ENCODE measurements around the gene AUTS2.

GRCh38 chr7:70674571-70675010 lies 1076.3 kb downstream of the AUTS2 start:
- TF ChIP-seq POLR2AphosphoS5 (IDR thresholded peaks at IDR 0.05; ENCODE audit: low read depth, low read length) (no peak), POLR2A (IDR thresholded peaks at IDR 0.05; ENCODE audit: low read depth, low read length) (no peak), TAF1 (IDR thresholded peaks at IDR 0.05; ENCODE audit: low read depth, low read length) (no peak), SPI1 (IDR thresholded peaks at IDR 0.05; ENCODE audit: low read depth, low read length) (no peak), POU2F2 (IDR thresholded peaks at IDR 0.05; ENCODE audit: low read depth, low read length) (no peak), PAX5 (IDR thresholded peaks at IDR 0.05; ENCODE audit: insufficient read depth, low read length, severe bottlenecking) (no peak)

All from GM12891 (cell line).